ENCODE results near the gene POC1B.

Gene POC1B

DNA sequence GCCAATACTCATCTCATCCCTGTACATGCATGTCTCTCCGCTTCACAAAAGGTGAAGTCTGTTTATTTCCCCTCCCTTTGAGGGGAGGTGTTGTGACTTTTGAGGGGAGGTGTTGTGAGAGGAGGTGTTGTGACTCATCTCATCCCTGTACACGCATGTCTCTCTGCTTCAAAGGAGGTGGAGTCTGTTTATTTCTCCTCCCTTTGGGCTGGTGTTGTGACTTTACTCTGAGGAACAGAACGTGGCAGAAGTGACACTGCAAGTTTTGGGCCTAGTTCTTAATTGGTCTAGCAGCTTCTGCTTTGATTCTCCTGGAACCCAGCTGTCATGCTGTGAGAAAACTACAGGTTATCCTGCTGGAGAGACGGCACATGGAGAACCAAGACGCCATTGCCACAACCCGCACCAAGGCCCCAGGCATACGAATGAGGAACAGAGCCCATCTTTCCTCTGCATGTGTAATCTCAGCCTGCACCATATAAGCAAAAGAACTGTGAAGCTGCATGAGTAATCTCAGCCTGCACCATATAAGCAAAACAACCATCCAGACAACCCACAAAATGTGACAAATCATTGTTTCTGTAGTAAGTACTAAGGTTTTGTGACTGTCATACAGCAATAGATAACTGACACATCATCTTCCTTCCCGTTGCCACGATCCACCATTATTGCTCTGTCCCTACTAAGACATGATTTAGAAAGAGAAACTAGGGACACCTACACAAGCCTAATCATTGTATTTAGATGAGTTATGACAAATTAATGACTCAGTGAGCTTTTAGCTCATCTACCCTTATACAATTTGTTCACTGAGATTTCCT, 31.2 kb downstream of the POC1B start:
- no peak for DNase-seq (ENCODE audit: low spot score)

DNA sequence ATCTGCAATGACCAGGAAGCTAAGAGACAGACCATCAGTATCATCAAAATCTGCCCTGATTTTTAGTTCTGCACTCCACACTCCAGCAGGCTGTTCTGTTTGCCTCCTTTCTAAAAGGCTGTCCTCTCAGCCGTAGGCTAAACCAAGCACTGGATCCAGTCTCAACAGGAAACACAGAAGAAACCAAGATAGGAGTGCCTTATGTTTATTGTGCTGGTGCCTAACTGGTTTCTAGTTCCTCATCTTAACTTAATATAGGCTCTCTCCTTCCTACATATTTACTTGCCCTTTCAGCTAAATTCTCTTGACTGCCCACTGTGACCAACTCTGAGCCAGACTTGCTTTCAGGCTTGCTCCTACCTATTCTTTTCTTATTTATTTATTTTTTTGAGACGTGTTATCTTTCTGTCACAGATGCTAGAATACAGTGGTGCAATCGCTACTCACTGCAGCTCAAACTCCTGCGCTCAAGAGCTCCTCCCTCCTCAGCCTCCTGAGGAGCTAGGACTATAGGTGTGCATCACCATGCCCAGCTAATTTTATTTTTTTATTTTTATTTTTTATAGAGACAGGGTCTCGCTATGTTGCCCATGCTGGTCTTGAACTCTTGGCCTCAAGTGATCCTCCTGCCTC, 32.1 kb downstream of the POC1B start:
- DNase-seq (ENCODE audit: low spot score) = no peak

DNA sequence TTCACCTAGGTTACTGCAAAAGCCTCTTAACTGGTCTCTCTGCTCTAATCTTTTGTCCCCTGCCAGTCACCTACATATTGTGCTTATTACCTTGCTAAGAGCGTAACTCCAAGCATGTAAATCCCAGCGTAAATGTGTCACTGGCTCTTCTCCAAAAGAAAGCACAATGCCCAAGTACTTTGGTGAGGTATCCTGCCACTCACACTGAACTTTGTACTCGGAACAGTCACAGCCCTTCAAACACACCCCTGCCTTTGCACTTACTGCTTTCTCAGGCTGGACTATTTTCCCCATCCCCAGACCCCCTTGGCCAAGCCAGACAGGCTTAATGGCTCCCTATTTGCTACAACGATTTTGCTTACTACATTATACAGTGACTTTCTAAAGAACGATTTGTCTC, 33.0 kb downstream of the POC1B start:
- DNase-seq (ENCODE audit: low spot score) = peak; percentile 32

DNA sequence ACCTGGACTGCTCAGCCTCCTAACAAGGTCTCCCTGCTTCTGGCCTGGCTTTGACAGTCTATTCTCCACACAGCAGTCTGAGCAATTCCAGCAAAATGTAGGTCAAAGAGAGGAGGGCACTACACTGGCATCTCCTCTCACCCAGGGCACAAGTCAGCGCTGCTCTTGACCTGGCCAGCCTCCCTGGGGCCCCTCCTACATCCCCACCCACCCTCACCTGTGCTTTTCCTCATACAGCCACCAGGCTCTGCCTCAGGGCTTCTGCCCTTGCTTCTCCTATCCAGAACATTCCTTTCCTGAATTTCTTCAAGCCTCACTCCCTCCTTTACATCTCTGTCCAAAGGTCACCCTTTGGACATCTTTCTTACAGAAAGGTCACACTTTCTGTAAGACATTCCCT, 34.9 kb downstream of the POC1B start:
- no peak for DNase-seq (ENCODE audit: low spot score)

DNA sequence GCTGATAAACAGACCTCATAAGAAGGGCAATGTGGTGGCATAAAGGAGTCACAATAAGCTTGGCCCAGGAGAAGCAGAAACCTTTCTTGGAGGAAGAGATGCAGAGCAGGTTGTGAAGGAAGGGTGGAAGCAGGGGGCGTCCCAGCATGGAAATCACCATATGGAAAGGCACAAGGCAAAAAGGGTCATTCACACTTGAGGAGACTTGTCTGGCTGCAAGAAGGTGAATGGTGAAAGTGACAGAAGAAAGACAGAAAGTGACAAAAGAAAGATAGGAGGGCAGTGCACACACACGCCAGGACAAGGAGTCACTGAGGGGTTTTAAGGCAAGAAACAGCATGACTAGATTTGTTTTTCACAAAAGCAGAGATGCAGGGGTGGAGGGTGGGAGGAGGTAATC, 39.6 kb downstream of the POC1B start:
- no peak for DNase-seq (ENCODE audit: low spot score)

DNA sequence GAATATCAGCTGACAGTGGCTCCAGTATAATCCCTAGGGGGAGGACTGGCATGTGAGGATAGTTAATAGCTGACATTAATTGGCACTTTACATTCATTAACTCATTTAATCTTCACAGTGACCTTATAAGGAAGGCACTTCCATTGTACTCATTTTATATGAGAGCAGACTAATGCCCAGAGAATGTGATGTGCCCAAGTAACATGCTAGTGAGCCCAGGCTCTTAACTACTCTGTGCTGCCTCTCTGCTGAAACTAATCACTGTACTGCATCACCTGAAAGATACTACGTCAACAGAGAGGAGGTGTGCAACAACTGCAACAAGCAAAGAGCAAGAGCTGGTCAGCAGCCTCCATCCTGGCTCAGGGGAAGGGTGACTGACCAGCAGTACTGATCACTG, 41.4 kb downstream of the POC1B start:
- DNase-seq (ENCODE audit: low spot score) = no peak

DNA sequence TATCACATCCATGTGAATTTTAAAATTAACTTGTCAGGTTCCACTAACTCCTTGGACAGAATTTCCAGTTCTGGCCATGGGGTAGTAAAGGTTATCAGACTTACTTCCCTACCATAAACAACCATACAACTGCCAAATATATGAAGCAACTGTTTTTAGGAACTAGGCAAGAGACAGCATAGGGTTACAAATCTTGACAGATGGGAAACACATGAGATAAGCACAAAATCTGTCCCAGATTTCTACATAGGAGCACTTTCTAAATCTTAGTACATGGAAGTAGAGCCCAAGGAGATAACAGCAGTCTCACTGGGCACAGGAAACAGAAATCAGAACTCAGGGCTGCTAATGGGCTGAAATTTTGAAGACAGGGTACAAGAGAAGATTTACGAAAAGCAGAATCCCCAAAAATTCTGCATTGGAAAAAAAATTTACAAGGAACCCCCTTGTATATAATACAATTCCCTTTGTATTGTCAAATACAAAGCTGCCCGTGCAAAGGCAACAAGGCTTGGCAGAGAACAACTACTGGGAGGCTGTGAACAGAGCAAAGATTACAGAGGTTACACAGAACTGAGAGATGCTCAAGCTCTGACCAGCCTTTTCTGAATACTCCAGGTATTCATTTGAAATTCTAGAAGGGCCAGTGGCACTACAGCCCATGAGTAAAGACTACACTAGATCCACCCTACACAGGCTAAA, 44.5 kb downstream of the POC1B start:
- DNase-seq (ENCODE audit: low spot score) = no peak

DNA sequence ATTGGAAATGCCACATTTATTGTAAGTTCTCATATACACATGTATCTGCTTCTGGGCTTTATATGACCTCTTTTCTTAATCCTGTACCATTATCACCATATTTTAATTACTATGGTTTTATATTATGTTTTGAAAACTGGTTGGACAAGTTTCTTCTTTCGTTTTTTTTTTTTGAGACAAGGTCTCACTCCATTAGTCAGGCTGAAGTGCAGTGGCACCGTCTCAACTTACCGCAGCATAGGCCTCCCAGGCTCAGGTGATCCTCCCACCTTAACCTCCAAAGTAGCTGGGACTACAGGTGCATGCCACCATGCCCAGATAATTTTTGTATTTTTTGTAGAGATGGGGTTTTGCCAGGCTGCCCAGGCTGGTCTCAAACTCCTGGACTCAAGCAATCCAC, 45.9 kb downstream of the POC1B start:
- DNase-seq (ENCODE audit: low spot score) = no peak

DNA sequence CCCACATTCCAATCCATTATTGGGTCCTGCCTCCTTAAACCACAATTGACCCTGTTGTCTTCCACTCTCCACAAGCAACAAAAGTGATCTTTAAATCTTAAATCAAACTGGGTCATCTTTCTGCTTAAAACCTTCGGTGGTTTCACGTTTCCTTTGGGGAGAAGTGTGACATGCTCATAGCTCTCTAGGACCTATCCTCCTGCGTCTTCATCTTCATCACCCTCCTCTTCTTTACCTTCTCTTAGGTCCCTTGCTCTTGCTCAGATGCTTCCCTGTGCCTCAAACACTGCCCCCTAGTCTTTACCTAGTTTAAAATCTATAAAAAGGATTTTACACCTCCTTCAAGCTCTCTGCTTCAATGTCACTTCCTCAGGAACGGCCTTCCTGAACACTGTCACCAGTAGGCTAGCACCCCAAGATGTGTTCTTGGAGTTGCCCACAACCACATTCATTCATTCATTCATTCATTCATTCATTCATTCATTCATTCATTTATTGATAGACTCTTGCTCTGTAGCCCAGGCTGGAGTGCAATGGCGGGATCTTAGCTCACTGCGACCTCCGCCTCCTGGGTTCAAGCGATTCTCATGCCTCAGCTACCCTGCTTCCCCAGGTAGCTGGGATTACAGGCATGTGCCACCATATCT, 48.1 kb downstream of the POC1B start:
- no peak for DNase-seq (ENCODE audit: low spot score)

DNA sequence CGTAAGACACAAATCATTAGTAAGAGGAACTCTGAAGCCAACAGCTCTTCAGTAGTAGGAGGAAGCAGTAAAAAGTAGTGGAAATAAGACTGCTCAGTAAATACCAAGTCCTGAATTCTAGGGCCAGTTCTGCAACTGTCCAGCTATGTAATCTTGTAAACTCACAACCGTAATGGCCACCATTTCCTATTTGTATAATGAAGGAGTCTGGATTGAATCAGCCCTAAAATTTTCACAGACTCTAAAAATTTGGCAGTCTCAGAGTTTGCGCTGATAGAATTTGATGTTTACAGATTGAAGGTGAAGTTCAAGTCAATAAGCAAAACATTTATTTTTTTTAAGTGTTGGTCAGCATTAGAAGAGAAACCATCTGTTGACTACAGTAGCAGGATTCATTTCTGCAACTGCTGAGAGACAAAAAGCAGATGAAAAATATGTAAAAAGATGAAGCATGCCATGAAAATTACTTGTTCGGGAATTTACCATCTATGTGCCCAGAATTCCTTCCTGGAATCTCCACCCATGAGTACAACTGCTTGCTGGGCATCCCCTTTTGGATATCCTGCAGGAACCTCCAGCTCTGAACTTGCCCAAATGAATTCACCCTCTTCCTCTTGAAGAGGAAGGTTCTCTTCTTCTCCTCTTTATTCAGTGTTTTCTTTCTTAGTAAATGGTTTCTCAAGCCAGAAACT, 48.8 kb downstream of the POC1B start:
- DNase-seq (ENCODE audit: low spot score) = no peak

DNA sequence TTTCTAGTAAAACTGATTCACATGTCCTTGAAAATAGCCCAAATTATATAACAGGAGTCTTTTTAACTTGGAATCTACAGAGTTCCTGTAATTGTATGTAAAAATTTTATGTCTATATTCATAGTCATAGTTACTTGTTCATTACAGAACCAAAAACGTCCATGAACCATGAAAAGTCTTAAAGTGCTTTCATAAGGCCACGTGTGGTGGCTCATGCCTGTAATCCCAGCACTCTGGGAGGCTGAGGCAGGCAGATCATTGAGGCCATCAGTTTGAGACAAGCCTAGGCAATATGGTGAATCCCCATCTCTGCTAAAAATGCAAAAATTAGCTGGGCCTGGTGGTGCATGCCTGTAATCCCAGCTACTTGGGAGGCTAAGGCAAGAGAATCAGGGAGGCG, 49.6 kb downstream of the POC1B start:
- no peak for DNase-seq (ENCODE audit: low spot score)

DNA sequence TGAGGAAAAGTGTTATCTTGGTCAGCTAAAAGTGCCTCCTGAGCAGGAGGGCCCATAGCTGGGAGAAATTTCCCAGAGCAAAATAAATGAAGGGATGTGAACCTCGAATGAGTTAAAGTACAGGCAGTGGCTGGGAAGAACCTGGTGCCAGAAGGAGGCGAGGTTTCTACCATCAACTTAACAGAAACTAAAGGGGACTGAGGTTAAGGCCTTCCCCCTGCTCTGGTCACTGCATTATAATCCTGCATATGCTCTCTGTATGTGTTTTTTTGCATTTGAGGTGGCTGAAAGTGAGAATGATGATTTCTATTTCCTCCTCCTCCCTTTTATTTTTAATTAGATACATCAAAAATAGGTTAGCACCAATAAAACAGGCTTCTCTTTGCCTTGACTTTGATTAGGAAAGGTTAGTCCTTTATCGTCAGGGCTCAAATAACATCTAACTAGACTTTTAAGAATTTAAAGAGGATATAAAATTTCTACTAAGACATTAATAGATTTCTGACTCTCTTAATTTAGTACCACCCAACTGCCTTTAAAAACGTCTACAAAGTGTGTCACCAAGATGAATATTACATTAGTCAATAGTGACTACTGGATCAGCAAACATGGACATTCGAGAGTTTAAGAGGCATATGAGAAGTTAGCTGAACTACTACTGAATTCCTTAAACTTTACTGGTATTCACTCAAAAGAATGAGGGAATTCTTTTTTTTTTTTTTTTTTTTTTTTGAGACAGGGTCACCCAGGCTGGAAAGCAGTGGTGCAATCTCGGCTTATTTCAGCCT, 50.5 kb downstream of the POC1B start:
- DNase-seq (ENCODE audit: low spot score) = no peak

DNA sequence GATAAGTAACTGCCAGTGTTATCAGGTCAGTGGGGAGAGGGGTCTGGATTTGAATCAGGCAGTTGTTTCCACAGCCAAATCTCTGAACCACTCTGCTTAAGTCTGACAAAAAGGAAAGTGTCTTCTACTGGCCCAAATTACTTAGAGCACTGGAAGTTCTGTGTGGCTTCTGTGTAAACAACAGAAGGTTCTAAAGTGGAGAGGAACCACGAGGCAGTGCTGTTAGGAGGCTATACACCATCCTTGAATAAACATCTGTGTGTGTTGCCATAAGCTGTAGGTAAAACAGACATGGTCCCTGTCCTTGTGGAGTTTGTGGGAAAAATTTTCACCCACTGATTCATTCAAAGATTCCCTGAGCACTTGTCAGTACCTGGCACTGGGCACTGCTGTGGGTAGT, 51.2 kb downstream of the POC1B start:
- DNase-seq (ENCODE audit: low spot score) = no peak

DNA sequence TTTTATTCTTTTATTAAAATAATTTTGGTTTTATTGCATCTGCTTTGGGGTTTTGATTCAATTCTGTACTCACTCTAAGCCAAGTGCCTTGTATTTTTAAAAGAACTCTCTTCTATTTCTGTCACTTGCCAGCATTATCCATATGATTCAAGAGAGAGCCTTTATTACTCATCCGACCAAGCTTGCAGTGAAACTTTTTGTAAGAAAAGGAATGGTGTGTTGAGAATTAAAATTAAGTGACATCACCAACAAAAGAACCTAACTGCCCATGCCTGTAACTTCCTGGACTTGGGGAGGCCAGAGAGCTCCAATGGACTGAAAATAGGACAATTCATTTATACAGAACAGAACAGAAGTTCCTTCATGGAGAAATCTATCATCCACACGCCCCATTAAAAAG, 53.3 kb downstream of the POC1B start:
- DNase-seq (ENCODE audit: low spot score) = no peak

DNA sequence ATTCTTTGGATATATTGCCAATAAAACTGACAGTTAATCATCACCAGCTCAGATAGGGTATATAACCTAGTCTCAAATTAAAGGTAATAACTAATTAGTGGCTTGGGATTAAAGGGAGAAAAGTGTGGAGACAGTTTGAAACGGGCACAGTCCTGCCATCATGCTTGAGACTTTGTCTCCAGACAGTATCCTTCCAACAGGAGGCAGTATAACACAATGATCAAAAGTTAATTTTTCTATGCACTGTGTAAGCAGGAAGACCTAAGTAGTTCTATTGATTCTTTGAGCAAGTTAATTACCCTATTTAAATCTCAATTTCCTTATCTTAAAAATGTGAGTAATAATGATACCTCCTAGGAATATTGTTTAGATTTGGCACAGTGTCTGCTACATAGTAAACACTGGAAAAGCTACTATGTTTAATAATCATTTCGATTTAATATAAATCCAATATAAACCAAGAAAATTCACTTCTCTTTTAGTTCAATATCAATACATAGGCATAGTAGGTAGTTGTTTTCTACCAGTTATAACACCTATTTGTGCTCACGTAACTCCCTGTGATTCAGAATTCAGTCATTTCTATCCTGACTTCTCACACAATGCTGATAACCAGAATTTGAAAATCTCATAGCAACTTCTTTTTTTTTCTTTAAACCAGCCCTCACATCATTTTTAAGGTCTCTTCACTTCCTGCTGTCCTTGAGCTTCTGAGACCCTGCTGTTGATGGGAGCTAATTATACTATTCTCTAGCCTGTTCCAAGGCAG, 54.9 kb downstream of the POC1B start:
- peak; percentile 52 for DNase-seq (ENCODE audit: low spot score)

DNA sequence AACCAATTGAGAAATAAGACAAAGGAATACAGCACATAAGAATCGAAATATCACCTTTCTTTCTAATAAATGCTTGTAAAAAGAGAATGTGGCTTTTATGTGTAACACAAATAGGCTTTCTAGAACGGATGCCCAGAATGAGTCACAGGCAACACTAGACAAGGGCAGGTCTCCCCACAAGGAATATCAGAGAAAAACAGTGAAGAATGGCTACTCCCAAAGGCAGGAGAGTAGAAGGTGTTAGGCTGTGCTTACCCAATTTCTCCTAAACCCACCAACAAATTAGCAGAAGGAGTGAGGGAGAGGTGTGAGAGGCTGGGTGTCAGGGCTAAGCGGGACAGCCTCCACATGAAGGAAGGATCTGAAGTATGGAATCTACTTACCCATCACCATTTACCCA, 56.5 kb downstream of the POC1B start:
- DNase-seq (ENCODE audit: low spot score) = no peak

DNA sequence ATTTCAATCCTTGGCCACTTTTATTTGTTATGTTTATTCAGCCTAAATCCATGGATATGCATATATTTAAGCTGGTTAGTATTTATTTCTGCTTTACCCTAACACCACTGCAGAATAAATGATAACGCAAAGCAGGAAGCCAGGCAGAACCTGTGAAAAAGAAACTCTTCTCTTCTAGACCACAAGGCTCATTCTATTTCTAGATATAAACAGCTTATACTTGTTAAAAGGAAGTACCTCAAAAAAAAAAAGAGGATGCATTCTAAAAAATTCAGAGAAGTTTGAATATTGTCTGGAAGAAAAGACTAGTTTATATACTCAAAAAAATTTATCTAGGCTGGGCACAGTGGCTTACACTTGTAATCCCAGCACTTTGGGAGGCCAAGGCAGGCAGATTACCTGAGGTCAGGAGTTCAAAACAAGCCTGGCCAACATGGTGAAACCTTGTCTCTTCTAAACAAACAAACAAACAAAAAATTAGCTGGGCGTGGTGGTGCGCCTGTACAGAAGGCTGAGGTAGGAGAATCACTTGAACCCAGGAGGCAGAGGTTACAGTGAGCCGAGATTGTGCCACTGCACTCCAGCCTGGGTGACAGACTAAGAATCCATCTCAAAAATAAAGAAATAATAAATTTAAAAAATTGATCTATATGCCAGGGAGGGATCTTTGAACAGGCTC, 57.1 kb downstream of the POC1B start:
- no peak for DNase-seq (ENCODE audit: low spot score)

DNA sequence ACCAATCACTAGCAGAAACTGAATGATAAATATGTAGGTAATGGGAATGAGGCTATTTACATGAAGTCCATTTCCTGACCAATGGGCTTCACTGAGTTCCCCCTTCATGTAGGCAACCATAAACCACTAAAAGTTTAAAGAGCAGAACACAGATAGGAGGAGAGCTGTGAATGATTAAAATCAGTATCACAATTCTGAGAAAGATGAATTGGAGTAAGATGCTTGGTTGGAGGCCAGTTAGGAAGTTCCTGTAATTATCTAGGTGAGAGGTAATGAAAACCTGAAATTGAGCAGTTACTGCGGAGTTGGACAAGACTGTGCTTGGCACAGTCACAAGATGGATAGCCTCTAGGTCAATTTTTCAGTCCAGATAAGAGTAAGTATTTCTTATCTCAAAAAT, 57.8 kb downstream of the POC1B start:
- DNase-seq (ENCODE audit: low spot score) = no peak

DNA sequence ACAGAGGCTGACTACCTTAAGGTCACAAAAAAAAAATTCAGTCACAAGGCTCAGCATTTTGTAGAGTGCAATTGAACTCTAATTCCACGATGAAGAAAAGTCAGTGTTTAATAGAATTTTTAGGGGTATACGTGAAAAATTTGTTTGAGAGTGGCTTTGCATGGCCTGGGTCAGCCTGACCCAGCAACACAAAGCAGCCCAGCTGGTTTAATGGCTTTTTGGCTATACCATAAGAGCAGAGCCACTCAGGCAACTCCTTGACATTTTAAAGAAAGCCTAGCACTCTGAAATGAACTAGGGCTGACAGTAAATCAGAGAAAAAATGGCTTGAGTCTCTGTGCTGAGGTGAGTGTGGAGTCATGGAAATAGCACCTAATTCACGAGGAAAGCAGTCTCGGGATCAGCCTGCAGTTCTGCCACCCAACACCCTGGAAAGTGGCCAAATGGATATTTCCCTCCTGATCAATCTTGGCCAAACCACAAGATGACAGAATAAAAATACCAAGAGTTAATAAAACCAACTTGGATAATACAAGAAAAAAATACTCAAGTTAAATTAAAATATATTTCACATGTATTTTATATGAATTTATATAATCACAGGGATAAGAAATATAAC, 60.8 kb downstream of the POC1B start:
- no peak for DNase-seq (ENCODE audit: low spot score)
